NK-92 treated with Interleukin-12 subunit alpha and Interleukin-12 subunit beta, amount 100 ng/mL, for 24 hours (cell line): ENCODE data around the gene EPHA1.

Experiments
- DNase-seq: peaks from one replicate; lab custom pipeline; 2025; lab: John Stamatoyannopoulos, UW

EPHA1 gene

GRCh38 chr7:143408686-143409561, at the start of gene EPHA1:
TSS of gene EPHA1 (minus strand) at chr7:143408856. CDS start at chr7:143408805, 51 bp downstream.
- no peak for DNase-seq

DNA sequence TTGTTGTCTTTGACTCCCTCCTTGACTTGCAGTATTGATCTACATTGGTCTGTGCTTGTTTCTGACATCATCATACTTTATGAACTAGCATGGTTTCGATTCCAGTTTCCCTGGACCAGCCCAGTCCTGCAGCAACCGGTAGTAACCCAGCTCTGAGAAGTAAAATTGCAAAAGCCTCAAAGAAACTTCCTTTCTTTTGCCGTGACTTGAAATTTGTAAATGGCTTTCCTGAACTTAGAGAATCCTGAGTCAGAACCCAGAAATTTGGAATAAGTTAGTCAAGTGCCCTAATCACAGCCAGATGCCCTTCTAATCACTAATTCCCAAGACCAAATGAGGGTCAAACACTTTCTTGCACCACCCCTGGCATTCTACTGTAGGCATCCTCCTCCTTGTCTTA, 49.6 kb upstream of the EPHA1 start:
- DNase-seq: no peak

- no peak for DNase-seq
Observed at GRCh38 chr7:143456992-143457793, 48.5 kb upstream of the EPHA1 start.

GRCh38 chr7:143455942-143456341, 47.3 kb upstream of the EPHA1 start:
- DNase-seq: no peak

DNA sequence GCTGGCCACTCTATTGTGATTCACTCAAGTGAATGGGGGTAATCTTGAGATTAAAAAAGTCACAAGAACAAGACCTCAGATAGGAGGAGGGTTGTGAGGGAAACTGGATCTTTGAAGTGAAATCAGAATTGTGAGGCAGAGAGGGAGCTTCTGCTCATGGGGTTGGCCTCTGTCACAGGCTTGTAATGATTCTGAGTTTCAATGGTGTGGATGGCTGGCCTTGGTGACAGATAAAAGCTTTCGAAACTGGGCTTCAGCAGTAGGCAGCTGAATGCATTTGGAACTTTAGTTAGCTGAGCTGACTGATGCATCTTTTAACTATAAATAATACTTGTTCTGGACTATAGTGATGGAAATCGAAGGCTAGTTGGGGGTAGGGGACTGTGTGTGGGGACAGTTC, 46.8 kb upstream of the EPHA1 start:
- DNase-seq: no peak

DNA sequence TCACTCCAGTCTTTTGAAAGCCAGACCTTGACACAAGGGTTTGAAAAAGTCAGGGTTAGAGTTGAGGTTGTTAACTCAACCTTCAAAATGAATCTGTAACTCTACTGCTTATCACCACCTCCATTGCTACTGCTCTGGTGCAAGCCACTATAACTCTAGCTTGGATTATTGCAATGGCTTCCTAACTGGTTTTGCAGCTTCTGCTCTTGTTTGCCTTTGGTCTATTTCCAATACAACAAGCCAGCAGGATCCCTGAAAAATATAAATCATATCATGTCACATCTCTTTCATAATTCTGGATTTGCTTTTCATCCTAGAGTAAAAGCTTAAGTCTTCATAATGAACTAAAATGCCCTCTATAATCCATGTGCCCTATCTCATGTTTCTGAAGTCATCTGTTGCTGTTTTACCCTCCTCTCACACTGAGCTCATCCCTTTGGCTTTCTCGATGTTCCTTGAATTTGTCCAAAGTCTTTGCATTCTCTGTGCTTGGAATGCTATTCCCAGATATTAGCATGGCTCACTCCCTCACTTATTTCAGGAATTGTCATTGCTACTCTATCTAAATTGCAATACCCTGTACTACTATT, 45.5 kb upstream of the EPHA1 start:
- DNase-seq: no peak

DNA sequence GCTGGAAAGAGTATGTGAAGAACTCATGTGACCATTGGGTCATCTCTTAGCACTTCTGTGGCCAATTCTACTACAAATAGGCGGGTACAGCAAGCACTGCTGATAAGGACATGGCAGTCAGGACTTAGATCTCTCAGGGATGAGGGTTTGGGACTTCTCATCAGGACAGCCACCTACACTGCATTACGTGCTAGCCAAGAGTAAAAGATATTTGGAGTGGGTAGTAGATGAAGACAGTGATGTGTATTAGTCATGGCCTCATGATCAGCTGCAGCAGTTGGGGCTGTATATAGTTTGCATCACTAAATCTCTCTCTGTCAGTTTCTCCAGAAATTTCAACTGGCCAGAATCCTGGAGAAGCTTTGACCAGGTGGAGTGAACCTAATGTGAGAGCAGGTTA, 43.8 kb upstream of the EPHA1 start:
- no peak for DNase-seq

DNA sequence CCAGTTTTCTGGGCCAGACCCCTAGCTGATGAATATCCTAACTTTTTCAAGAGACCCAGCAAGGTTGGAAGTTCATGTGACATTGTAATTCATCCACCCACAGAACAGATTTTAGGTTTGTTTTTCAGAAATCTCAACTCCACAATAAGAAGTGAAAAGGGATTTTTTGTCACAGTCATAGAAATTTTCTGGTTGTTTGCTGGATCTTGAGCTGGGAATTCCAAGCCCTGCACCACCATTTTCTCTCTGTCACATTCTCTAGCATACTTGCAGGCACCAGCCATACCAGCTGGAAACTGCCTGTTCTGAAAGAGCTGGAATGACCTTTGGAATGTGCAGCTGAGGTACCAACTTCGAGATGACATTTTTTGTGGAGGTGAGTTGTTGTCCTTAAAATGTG, 43.1 kb upstream of the EPHA1 start:
- no peak for DNase-seq

GRCh38 chr7:143451122-143451521, 42.5 kb upstream of the EPHA1 start:
- no peak for DNase-seq

DNA sequence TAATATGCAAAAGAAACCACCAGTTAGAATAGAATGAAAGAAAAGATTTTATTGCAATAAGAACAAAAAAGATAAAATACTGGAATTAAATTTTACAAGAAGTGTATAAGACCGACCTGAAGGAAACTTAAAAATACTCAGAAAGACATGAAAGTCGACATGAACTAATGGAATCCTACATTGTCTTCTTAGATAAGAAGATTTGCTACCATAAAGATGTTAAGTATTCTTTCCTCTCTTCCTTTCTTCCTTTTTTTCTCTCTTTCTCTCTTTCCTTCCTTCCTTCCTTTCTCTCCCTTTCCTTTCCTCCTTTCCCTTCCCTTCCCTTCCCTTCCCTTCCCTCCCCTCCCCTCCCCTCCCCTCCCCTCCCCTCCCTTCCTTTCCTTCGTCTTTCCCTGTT, 41.1 kb upstream of the EPHA1 start:
- no peak for DNase-seq

DNA sequence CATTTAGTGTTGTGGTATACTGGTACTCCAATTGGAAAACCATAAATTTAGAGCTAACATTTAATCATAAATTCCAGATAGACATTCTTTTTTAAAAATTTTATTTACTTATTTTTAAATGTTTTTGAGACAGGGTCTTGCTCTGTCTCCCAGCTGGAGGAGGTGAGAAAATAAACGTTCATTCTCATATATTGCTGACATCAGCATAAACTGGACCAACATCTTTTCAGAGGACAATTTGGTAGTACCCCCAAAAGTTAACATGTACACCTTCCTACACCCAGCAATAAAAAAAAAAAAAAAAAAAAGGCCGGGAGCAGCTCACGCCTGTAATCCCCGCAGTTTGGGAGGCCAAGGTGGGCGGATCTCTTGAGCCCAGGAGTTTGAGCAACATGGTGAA, 39.8 kb upstream of the EPHA1 start:
- no peak for DNase-seq

DNA sequence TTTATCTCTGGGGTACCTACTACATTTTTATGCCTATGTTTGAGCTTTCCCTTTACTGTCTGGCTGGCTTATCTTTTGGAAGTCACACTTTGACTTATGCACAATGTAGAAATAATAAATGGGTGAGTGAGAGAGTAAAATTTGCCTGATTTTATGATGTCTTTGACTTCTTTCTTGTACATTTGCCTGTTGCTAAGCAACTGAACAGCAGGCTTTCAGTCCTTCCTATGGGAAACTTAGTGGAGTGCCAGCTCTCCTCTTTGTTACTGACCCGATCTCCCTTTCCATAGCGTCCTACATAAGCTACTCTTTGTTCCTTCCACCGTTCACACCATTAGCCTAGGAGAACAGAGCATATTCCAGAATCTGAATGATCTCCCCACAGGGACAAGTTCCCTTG, 38.8 kb upstream of the EPHA1 start:
- DNase-seq: no peak

GRCh38 chr7:143444785-143445184, 36.1 kb upstream of the EPHA1 start:
- no peak for DNase-seq

DNA sequence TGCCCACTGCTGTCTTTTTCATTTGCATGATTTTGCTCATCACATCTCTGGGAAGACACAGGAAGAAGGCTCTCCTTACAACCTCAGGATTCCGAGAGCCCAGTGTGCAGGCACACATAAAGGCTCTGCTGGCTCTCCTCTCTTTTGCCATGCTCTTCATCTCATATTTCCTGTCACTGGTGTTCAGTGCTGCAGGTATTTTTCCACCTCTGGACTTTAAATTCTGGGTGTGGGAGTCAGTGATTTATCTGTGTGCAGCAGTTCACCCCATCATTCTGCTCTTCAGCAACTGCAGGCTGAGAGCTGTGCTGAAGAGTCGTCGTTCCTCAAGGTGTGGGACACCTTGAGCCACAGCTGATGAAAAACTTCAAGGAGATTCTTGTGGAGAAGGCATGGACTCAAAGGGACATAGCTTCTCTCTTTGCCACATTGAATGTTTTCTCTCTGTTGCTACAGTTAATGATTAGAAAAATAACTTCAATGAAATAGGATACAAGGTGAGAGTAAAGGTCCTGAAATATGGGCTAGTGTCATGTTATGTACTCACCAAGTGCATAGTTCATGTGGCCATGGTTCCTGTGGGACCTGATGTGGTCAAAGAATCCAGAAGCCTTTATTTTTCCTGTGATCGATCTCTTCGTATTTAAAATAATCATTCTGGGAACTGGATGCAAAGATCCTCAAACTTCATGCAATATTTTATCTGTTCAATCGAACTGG, 35.6 kb upstream of the EPHA1 start:
- no peak for DNase-seq

- no peak for DNase-seq
Observed at GRCh38 chr7:143443153-143443552, 34.5 kb upstream of the EPHA1 start, which contains the start of gene TAS2R60. TSS of gene TAS2R60 (plus strand) at chr7:143443453. CDS start at chr7:143443453, 0 bp downstream.

- DNase-seq: no peak
Observed at GRCh38 chr7:143439866-143440265, 31.2 kb upstream of the EPHA1 start.

DNA sequence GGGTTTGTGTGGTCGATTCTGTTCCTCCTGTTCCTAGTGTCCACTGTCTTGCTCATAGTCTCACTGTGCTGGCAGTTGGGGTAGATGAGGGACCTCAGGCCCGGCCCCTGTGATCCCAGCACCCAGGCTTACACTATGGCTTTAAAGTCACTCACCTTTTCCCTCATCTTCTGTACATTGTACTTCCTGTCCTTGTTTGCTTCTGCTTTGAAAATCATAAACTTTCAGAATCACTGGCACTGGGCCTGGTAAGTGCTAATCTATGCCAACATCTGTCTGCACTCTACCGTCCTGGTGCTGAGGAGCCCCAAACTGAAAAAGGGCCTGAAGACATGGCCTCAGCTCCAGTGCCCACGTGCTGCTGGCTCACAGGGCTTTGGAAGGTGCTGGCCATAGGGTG, 28.9 kb upstream of the EPHA1 start:
- DNase-seq: no peak

DNA sequence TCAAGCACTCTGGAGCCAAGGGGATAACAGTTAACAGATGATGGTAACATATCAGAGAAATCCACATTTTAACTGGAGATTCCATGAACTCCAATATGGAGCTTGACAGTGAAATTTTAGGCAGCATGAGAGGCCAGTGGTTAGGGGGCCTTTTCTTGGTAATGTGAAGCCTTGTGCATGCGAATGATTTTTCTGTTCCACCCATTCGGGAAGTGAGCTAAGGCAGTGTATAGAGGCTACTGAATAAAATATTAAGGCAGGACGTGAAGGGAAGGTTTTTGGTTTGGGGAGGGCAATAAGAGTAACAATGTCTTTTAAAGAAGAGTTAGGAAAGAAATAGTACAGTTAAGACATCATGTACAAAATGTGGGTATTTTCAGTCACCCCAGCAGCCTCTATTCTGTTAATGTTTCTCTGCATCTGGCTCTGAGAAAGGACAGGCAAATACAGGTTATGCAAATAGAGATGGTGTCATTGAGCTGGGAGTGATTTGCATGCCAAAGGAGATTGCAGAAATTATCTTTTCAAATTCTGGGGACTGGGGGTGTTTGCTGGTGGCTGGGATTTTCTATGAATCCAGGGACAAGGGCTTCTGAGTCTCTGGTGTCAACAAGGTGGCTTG, 27.8 kb upstream of the EPHA1 start:
- DNase-seq: no peak

- no peak for DNase-seq
Observed at GRCh38 chr7:143435266-143435665, 26.6 kb upstream of the EPHA1 start.

- no peak for DNase-seq
Observed at GRCh38 chr7:143434660-143435059, 26.0 kb upstream of the EPHA1 start.

DNA sequence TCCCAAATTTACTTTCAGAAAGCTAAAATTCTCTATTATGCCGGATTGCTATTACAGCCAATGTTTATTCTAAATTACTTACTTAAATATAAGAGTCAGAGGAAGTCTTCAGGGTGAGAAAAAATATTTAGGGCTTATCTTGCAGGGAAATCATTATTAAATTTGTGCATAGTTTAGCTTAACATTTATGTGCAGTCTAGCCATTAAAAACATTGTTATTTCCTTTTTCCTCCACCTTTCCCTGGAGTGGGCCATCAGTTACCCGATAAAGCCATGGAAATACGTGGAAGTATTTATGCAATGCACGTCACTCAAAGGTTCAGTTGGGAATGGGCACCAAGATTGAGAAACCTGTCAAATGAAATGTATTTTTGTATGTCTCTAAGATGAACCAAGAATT, 25.1 kb upstream of the EPHA1 start:
- no peak for DNase-seq

GRCh38 chr7:143431109-143431508, 22.5 kb upstream of the EPHA1 start:
- DNase-seq: no peak
